GM18526 (cell line): ENCODE results near the gene NR5A2.

Source experiments
- POLR2A ChIP-seq: IDR thresholded peaks from 3 replicates; pipeline ENCODE4 v1.6.1; 2011; ENCODE audit not compliant: insufficient read length; ENCODE audit errors: extremely low read depth

Gene NR5A2

DNA sequence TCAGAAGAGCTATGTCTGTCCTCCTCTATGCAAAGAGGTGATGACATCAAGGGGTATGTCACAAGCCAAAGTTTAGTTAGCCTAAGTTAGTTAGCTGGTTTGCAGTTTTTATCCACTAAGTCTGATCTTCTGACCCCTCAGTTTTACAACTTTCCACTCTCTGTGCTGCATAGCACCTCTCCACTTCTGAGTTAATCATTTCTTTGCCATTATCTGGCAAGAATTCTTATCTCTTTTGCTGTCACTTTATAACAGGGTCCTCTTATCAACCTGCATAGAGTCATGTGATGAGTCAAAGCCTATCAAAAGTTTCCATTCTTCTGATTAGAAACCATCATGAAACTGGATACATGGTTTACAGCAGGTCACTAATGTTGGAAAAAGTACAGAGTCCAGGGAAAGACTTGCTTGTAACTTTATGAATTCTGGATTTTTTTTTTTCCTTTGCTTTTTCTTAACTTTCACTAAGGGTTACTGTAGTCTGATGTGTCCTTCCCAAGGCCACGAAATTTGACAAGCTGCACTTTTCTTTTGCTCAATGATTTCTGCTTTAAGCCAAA lies at the start of gene NR5A2:
Gene NR5A2 (plus strand): TSS at position 447 of the 560 bp plus-strand sequence. CDS start 138 bp downstream, outside the sequence.
- no peak for TF ChIP-seq POLR2A

DNA sequence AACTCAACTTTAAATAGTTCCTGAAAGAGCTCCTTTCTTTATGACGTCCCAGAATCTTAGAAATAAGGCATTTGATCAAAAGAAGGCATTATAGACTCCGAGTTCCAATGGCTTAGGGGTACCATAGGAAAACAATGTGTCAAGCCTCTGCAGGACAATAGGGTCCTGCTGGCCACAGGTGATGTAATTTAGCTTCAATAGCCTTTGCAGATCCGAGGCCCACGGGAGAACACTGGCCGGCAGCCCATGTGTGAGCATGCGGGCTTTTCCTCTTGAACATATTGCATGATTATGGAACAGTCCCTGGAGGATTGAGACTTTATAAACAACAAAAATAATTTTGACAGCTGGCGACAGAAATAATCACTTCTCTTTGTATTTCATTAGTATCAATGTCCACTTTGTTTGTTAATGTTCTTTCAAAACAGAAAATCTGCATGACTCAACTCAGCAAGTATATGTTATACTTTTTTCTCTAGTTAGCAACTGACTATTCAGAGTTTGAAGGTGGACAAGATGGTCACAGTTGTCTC lies 49.0 kb upstream of the NR5A2 start:
- TF ChIP-seq POLR2A, result no peak

DNA sequence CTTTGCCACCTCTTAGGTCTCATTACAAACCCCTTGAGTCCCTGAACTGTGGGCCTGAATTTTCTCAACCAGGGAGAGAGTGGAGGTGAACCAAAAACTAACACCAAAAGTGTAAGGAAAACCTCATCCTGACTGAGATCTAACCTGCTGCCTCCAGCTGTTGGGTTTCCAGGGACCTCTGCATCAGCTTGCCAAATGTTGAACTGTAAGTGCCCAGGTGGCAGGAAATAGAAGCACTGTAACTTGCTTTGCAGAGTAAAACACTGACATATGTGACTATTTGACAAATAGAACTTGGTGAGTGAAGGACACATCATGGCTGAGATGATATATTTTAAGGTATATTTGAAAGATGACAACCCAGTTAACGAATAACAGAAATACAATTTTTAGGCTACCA lies 48.4 kb upstream of the NR5A2 start:
- TF ChIP-seq POLR2A, result no peak

DNA sequence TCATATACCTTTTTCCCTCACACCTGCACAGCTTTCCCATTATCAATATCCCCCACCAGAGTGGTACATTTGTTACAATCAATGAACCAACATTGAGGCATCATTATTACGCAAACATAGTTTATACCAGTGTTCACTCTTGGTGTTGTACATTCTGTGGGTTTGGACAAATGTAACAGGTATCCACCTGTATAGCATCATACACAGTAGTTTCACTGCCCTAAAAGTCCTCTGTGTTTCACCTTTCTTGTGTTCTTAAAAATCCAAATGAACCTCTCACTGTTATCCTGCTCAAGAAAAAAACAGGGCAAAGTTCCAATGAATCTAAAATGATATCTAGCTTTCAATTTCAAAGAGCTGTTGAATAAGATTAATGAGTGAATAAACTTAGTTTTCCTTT lies 45.9 kb upstream of the NR5A2 start:
- TF ChIP-seq POLR2A, result no peak

DNA sequence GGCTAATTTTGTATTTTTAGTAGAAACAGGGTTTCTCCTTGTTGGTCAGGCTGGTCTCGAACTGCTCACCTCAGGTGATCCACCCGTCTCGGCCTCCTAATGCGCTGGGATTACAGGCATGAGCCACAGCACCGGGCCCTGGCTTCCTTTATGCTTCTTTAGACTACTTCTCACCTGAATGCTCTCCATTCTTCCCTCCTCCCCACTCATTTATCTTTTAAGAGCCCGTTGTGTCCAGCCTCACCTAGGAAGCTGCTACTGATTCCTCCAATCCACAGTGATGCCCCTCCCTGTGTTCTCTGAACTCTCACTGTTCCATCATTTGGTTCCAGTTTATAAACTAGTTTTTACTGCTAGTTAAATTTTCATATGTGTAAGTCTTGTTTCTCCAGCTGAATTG lies 44.9 kb upstream of the NR5A2 start:
- no peak for TF ChIP-seq POLR2A

DNA sequence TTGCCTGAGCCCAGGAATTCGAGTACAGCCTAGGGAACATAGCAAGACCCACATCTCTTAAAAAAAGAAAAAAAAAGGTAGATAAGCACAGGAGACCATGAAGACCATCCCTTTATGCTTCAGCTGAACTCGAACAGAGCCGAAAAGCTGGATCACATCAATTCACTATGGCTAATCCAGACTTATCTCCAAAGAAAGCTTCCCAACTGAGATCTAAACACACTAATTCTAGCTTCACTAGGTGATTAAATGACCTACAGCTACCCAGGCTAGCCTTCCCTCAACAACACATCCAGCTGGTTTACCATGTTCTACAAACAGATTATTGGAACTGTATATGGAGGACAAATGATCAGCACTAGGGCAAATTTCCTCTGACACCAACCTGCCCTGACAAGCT lies 44.0 kb upstream of the NR5A2 start:
- TF ChIP-seq POLR2A, result no peak

DNA sequence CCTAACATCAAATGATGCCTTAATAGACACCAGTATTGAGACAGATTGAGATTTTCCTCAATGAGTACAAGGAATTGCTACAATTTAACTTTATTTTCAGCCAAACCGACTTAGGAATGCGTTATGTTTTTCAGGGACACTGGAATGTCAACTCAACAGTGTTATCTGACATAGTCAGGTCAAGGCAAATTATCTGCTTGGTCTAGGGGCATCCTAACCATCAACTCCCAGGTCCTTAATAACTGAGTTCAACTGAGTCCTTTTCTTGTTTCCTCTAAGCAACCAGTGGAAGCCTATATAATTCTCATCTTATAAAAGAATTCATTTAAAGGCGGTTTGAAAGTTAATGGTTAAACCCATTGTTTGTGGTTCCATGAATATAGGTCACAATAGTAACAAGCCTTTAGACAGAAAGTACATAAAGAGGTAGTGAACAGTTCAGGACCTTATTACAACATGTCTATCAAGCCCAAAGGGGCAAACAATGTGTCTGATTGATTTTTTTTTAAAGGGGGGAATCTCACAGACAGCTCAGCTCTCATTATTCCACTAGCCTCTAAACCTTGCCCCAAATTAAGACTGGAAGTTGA lies 32.3 kb upstream of the NR5A2 start:
- no peak for TF ChIP-seq POLR2A

DNA sequence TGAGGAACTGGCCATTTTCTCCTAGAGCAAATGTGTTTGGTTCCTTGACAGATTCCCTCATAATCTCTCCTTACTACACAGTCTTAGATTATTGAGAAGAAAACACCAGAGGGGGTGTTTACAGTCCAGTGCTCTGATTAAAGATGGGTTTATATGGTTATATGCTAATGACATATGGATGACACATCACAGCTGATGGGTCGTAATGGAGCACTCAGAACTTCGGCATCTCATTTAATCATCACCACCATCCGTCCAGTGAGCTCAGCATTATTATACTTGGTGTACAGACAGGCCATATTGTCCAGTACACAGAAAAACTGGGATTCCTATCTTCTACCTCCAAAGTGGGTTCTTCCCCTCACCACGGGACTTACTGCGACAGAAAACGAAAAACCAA lies 22.3 kb upstream of the NR5A2 start:
- no peak for TF ChIP-seq POLR2A

DNA sequence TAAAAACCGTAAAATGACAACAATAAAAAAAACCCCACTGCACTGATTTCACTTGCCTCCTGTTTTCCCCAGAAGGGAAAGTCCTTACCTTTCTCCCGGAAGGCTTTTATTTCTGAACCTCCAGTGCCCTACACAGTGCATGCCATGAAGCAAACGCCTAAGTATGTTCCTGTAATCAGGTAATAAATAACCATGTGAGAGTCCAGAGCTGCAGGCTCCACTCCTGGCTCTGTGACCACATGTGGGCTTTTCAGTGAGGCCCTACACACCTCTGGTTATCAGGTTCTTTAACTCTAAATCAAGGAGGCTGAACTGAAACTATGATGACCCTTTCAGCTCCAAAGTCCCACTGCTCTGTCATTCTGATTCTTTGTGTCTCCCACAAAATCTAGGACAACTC lies 20.8 kb upstream of the NR5A2 start:
- TF ChIP-seq POLR2A, result no peak

DNA sequence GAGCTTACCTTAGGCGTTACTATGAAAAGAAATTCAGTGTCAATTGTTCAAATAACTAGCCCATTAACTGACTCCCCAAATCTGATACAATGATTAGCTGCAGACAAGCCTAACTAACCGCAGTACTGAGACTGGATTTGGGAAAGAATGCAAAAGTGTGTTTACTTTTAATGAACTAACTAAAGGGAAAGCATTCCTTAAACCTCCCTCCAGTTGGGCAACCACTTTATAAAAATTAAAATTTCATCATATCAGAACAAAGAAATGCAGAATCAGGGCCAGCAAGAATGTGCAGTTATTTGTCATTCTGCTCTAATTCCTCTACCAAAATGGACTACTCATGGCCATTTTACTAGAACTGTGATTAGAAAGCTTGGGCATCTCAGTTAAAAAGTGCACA lies 11.7 kb upstream of the NR5A2 start:
- TF ChIP-seq POLR2A, result no peak

DNA sequence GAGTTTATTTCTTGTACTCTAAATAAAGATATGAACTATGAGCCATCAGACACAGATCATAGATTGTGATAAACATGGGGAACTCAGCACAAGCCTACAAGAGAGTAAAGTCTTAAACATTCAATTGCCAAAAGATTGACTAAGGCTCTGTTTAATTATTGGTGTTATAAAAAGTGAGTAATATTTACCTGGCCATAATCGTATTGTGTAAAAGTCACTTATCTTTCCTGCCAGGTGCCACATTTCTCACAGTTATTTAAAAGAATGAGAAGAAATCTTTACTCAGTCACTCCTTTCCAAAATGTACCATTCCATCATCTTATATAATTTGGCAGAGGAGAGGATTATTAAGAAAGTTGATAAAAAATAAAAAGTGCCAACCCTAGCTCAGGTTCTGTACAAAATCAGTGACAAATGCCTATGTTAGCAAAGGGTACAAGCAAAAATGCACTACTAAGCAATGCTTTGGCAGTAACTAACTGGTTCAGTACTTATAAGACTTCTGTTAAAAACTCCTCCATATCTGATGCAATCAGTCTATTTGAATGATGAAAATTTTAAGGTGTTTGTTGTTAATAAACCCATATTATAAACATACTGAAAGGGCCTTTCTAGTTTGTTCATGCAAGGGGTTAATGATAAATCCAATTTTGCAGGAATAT lies 5.8 kb upstream of the NR5A2 start:
- TF ChIP-seq POLR2A, result no peak

DNA sequence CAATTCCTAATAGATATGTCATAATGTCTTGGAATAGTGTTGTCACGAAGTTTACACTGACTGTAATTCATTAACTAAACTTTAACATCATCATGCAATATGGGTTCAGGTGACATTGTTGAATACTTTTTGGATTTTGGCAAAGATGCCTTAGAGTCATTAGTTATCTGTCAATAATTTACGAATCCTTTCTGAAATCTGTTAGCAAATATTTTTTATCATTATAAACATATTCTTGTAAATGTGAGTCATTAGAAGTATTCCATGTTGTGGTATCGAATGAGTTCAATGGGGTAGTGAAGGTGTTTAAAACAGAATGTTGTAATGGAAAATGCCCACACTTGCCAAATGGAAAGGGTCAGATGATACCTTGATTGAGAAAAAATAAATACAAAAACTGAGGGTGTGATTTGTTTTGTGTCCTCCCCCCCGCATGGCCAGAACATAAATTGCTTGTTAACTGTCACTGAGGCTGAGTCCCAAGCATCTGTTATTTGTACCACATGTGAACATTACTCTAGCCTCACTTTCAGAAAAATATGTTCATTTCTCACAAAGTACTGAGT lies 5.2 kb upstream of the NR5A2 start:
- no peak for TF ChIP-seq POLR2A

DNA sequence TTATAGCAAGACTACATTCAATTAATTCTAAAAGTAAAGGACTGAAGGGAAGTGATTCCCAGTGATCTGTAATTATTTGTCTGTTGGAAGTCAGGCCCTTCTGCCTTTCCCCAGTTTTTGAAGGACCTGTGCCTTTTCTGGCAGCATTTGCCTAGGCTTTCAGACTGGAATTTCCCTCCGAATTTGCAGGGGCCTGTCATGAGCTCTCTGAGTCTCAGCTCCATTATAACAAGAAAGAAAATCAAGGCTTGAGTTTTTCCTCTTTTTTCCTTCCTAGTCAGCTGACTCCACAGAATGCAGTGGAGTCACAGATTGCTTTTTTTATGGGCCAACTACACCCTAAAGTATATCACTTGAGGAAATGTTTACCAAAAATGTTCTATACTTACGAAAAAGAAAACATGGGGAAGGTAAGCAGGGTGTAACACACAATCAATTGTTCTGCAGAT lies 1.1 kb downstream of the NR5A2 start:
- no peak for TF ChIP-seq POLR2A

DNA sequence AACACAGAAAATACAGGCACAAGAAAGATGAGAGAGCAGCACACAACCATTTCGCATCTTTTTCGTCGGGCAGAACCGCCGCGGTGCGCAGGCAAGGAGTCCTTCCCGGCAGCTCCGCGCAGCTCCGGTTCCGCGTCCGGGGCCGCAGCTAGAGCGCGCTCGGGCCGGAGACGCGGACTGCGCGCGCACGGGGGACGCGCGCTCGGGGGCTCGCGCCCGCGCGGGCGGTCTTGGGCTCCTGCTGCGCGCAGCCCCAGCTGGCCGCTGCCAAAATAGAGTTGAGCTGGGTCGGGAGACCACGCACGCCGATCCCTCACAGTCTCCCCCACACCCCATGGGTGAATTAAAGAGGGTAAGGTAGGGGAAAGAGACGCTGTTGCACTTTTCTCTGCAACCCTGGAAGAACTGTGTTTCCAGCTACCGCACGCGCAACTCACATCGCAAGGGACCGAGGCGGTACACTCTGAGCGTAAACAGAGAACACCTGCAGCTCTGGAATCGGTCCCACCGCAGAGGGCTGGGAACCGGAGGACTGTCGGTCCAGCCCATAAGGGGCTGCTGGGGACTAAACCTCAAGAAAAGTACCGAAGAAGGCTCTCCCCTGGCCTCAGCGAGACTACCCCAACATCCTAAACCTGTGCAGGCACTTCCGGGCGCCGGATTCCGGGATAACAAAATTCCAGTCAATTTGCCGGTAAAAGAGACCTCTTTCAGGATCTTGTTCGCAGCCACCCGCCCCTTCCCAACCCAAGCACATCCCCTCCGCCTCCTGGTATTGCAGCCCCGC lies 1.7 kb downstream of the NR5A2 start:
- TF ChIP-seq POLR2A, result no peak

DNA sequence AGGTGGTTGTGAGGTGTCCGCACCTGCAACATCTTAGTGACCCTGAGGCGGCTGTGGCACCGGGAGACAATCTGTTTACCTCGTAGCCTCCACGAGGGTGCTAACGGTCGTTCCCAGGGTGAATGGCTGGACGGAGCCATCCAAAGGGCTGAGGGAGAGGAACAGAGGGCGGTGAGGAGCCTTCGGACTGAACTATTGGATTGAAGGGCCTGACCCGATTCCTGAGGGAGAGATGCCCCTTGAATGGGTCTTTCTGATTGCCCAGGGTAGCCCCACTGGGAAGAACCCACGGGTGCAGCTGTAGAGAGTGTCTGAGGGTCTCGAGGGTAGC lies 2.3 kb downstream of the NR5A2 start:
- TF ChIP-seq POLR2A, result no peak
